NT2/D1 (cell line): Measurements from ENCODE around the gene NEUROD4.

Experiments
- DNase-seq: peaks from one replicate; pipeline ENCODE4 v3.0.0-alpha.2; 2011; ENCODE audit warnings: low read depth, low spot score
- H3K27me3 ChIP-seq: 2 replicates; pipeline ENCODE4 v1.6.0; 2011; ENCODE audit warnings: mild to moderate bottlenecking; ENCODE audit not compliant: insufficient read length, insufficient read depth
- H3K36me3 ChIP-seq: 2 replicates; pipeline ENCODE4 v1.6.1; 2011; ENCODE audit warnings: mild to moderate bottlenecking, low read length, mixed read lengths; ENCODE audit not compliant: insufficient read depth, insufficient read length
- H3K4me1 ChIP-seq: 2 replicates; pipeline ENCODE4 v1.5.1; 2011; ENCODE audit not compliant: insufficient read depth, insufficient read length
- H3K4me3 ChIP-seq: 2 replicates; pipeline ENCODE4 v1.5.1; 2011; ENCODE audit warnings: low read depth; ENCODE audit not compliant: insufficient read length
- H3K9ac ChIP-seq: 2 replicates; pipeline ENCODE4 v1.6.0; 2011; ENCODE audit warnings: low read depth; ENCODE audit not compliant: insufficient read length
- H3K9me3 ChIP-seq: 2 replicates; pipeline ENCODE4 v1.5.1; 2011; ENCODE audit warnings: mild to moderate bottlenecking, low read length; ENCODE audit not compliant: insufficient read depth
- SUZ12 ChIP-seq: IDR thresholded peaks from 2 replicates; pipeline ENCODE4 v1.6.1; 2011; ENCODE audit not compliant: insufficient read length, insufficient read depth; ENCODE audit errors: extremely low read depth
- YY1 ChIP-seq: IDR thresholded peaks from 2 replicates; pipeline ENCODE4 v1.6.1; 2011; ENCODE audit not compliant: insufficient read length, insufficient read depth
- ZNF274 ChIP-seq: IDR thresholded peaks from 2 replicates; pipeline ENCODE4 v1.6.1; 2011; ENCODE audit warnings: mild to moderate bottlenecking, low read depth, low read length

The NEUROD4 gene

DNA sequence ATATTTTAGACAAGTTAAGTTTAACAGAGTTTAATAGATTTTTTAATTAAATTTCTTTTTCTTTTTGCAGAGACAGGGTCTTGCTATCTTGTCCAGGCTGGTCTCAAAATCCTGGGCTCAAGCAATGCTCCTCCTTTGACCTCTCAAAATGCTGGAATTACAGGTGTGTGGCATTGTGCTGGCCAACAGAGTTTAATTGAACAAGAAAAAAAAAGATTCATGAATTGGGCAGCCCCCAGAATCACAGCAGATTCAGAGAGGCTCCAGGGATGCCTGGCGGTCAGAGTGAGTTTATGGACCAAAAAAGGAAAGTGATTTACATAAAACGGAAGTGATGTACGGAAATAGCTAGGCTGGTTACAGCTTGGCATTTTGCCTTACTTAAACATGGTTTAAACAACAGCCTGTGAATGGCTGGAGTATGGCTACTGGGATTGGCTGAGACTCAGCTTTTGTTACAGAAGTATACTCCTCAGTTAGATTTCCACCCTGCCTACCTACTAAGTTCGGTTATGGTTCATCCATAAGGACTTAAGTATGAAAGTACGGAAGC, 20.7 kb upstream of the NEUROD4 start:
- Histone ChIP-seq H3K27me3 (no peaks in the 10 kb centered on the region), H3K36me3 (no peaks in the 10 kb centered on the region), H3K9ac (no peak overlapping the region), H3K4me1 (no peaks in the 10 kb centered on the region), H3K4me3 (no peak overlapping the region), H3K9me3 (peaks cover 3% of the 10 kb centered on the region; the same call in 1 of the 2 replicates)
- DNase-seq = no peak
- no peak for TF ChIP-seq SUZ12
- no peak for TF ChIP-seq ZNF274
- TF ChIP-seq YY1 = no peak

DNA sequence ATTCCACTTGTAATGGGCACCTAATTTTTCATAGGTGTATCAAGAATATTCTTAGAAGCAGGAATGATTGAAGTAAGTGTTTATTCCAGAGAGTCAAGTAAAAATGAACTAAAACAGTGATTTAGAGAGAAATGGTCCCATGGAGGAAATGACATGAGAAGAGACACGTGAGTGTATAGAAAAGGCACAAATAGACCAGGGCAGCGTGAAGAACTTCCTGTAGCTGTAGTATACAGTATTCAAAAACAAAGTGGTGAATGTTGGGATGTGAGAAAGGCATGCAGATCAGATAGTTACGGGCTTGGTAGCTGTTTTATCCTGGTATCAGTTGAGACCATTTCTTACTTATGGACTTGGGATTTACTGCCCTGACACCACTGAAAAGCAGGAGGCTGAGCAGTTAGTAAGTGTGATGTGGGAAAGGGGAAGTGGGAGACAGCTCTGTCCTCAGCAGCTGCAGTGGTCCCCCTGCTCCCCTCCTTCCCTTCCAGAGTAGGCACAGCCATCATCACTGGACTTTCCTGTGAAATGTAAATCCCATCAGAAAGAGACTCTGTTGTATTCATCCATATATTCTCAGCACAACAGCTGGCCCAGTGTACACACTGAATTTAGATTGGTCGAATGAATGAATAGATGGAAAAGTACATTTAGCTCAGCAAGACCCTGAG, 18.4 kb upstream of the NEUROD4 start:
- no peaks in the 10 kb centered on the region for H3K27me3 ChIP-seq
- TF ChIP-seq ZNF274 (no peak), SUZ12 (no peak), YY1 (no peak)
- no peaks in the 10 kb centered on the region for H3K36me3 ChIP-seq
- DNase-seq = no peak
- no peak overlapping the region for H3K9ac ChIP-seq
- peaks cover 3% of the 10 kb centered on the region; the same call in 1 of the 2 replicates for H3K9me3 ChIP-seq
- no peak overlapping the region for H3K4me3 ChIP-seq
- no peaks in the 10 kb centered on the region for H3K4me1 ChIP-seq

DNA sequence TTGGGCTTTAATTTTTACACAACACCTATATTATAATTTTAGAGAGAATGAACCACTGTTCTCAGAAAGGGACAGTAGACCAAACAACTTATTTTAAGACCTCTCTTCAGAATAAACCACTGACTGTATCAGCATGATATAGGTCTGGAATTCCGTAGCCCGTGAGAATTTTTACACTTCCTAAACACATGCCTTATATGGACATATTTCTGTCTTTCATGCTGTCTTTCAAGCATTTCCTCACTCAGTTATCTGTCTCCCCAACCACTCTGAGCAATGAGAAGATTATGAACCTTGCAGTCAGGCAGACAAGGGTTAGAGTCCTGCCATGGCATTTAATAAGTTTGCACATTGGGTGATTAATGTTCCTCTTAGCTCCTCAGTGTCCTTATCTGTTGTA, 17.4 kb upstream of the NEUROD4 start:
- Histone ChIP-seq H3K9me3 (peaks cover 3% of the 10 kb centered on the region; the same call in 1 of the 2 replicates), H3K4me3 (no peak overlapping the region), H3K4me1 (no peaks in the 10 kb centered on the region), H3K36me3 (no peaks in the 10 kb centered on the region), H3K27me3 (no peaks in the 10 kb centered on the region), H3K9ac (no peak overlapping the region)
- TF ChIP-seq SUZ12 (no peak), YY1 (no peak), ZNF274 (no peak)
- DNase-seq = no peak

DNA sequence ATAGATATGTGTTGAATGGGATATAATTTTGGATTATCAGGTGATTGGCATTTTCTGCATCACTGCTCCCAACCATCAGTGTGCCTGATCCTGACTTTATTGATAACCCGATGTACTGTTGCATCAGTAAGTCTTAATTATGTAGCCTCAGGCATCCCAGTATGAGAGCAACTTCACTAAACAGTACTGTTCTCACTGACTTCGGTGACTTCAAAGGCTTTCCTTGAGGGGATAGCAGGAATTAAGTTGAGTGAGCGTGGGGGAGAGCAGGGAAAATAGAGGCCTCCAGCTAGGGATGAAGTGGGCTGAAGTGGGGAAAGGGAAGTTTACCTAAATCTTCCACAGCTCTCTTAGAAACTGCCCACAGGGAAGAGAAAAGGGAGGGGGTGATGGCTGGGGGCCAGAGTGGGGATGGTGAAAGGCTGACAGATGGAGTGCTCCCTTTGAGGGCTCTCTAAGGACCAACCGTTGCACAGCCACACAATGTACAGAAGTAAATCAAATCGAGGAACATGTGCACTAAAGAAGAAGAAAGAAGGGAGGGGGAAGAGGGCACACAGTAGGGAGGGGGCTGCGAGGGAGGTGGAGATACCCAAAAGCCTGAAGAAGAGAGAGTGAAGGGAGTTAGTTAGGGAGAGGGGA, 10.7 kb upstream of the NEUROD4 start:
- Histone ChIP-seq H3K36me3 (no peaks in the 10 kb centered on the region), H3K9me3 (peaks cover 9% of the 10 kb centered on the region; the same call in 1 of the 2 replicates), H3K4me3 (no peak overlapping the region), H3K27me3 (no peaks in the 10 kb centered on the region), H3K4me1 (no peaks in the 10 kb centered on the region), H3K9ac (no peak overlapping the region)
- DNase-seq = no peak
- TF ChIP-seq YY1 (no peak), SUZ12 (no peak), ZNF274 (no peak)

DNA sequence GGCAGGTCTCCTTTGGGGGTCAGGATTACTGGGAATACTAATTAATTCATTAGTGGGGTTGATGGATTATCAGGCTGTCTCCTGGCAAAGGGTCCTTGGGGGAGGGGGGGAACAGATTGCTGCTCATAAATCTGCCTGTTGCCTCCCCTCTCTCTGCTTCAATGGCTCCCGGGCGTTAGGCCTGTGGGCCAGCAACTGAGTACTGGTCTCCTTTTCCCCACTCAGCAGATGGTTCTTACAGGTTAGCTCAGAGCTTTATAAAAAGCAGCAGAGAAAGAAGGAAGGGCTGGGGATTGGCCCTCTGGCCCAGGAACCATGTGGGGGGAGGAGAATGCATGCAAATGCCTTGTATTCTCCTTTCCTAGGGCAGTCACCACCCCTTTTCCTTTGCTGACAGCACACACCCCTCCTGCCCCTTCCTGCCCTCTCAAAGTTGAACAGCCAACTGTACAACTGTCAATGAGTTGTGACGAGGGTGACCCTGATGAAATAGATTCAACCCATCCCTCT, 2.3 kb upstream of the NEUROD4 start:
- Histone ChIP-seq H3K27me3 (peaks cover 24% of the 10 kb centered on the region), H3K4me1 (no peaks in the 10 kb centered on the region), H3K9ac (no peak overlapping the region), H3K9me3 (peaks cover 9% of the 10 kb centered on the region; the same call in 1 of the 2 replicates), H3K36me3 (no peaks in the 10 kb centered on the region), H3K4me3 (no peak overlapping the region)
- no peak for DNase-seq
- TF ChIP-seq SUZ12 = no peak
- no peak for TF ChIP-seq YY1
- no peak for TF ChIP-seq ZNF274

DNA sequence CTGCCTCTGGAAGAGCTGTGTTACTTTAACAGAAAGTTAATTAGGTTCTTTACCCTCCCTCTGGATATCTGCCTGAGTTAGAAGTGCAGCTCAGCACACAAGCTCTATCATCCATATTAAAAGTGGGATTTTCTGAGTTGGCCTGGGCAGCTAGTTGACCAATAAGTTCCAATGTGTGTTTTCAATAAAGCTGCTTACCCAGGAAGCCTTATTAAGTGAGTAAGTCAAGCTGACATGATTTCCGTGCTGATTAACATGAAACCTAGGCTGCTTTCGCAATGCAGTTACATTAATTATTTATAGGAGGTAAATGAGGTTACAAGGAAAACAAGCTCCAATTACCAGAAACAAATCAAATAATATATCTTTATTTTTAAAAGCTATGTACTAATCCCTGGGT, 4.8 kb downstream of the NEUROD4 start:
- Histone ChIP-seq H3K4me1 (no peaks in the 10 kb centered on the region), H3K27me3 (peaks cover 45% of the 10 kb centered on the region), H3K36me3 (no peaks in the 10 kb centered on the region), H3K9ac (no peak overlapping the region), H3K4me3 (no peak overlapping the region), H3K9me3 (no peaks in the 10 kb centered on the region)
- no peak for DNase-seq
- TF ChIP-seq ZNF274 (no peak), SUZ12 (no peak), YY1 (no peak)

DNA sequence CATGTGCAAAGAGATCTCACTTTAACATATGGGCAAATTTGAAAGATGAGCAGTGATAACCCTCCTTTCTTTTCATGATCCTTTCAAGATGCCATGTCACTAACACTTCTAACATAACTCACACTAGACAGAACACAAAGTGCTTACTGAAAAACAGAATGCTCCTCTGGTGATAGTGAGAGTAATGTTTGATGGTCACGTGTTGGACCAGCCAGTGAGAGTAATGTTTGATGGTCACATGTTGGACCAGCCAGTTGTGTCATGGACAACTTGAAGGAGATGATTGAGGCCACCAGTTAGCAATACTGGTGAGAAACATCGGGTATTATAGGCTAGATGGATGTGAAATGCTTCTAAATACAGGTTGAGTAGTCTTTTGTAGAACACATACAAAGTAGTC, 5.7 kb downstream of the NEUROD4 start:
- Histone ChIP-seq H3K4me3 (no peak overlapping the region), H3K27me3 (peaks cover 39% of the 10 kb centered on the region), H3K36me3 (no peaks in the 10 kb centered on the region), H3K9ac (no peak overlapping the region), H3K4me1 (no peaks in the 10 kb centered on the region), H3K9me3 (no peaks in the 10 kb centered on the region)
- no peak for TF ChIP-seq YY1
- no peak for TF ChIP-seq SUZ12
- no peak for TF ChIP-seq ZNF274
- DNase-seq = no peak
